A549 (cell line): ENCODE measurements around the gene TFRC. TPM values are rescaled to one million over a fixed set of nuclear protein-coding genes. Genes with fewer than 3 reads are reported as not detected.
"Not testable (repeated sequence)": the region's sequence is repeated elsewhere in the genome, so short reads cannot be mapped to it uniquely, and the experiment has no call there.

ENCODE experiments used
- ATAC-seq, 2 experiments: fragments of 200-7000 bp in 1 of 2; fragments of >200 bp in 1 of 2; cut with Nextera tagmentation in 1 of 2; cut with Tn5 transposase in 1 of 2; 3 replicates each; pipeline versions ENCODE4 v1.8.0 to v1.9.1; 2018 to 2020; ENCODE audit warnings: mild to moderate bottlenecking in 1 of 2, moderate library complexity in 1 of 2
- CTCF ChIA-PET: fragments of 300-600 bp; sonication (Branson Sonifier 250); formaldehyde crosslinking; extraction: SDS; loops from one replicate; lab custom pipeline; 2021; ENCODE audit warnings: antibody characterized with exemption, inconsistent platforms; lab: Yijun Ruan, JAX
- POLR2A ChIA-PET: fragments of 350-600 bp; formaldehyde crosslinking; extraction: SDS; loops from one replicate; lab custom pipeline; 2021; ENCODE audit warnings: antibody characterized with exemption, inconsistent platforms; lab: Yijun Ruan, JAX
- DNase-seq, 2 experiments: peaks; one replicate each; pipeline versions ENCODE4 v3.0.0 to v3.0.0-alpha.2; 2011 to 2016; ENCODE audit warnings: low read depth in 1 of 2, low spot score in 1 of 2
- FAIRE-seq: peaks from 2 replicates; lab custom pipeline; 2011; peaks lifted over from hg19 to GRCh38; lab: Jason Lieb, UNC
- H3K27ac ChIP-seq, 2 experiments: fragments of >200 bp; sonication (Bioruptor Twin); formaldehyde crosslinking; 3 replicates each; pipeline ENCODE4 v1.5.1; 2016 to 2017
- H3K4me1 ChIP-seq: fragments of >200 bp; sonication (Bioruptor Twin); formaldehyde crosslinking; 3 replicates; pipeline ENCODE4 v1.6.1; 2016
- H3K4me2 ChIP-seq: fragments of >200 bp; sonication (Bioruptor Twin); formaldehyde crosslinking; 3 replicates; pipeline ENCODE4 v1.6.1; 2016
- H3K4me3 ChIP-seq: fragments of >200 bp; sonication (Bioruptor Twin); formaldehyde crosslinking; 3 replicates; pipeline ENCODE4 v1.5.1; 2016
- H3K9me3 ChIP-seq: fragments of >200 bp; sonication (Bioruptor Twin); formaldehyde crosslinking; 3 replicates; pipeline ENCODE4 v1.6.1; 2016
- CEBPB ChIP-seq, 2 experiments: fragments of >200 bp in 1 of 2; sonication (Bioruptor Twin) in 1 of 2; formaldehyde crosslinking in 1 of 2; IDR thresholded peaks; 2 replicates each; pipeline ENCODE4 v1.6.1; 2012 to 2016
- CHD4 ChIP-seq: fragments of 200-600 bp; sonication (generic); IDR thresholded peaks from 2 replicates; pipeline ENCODE4 v1.6.1; 2016; ENCODE audit warnings: antibody characterized with exemption, mild to moderate bottlenecking, borderline replicate concordance
- EP300 ChIP-seq, 2 experiments: fragments of >200 bp; sonication (Bioruptor Twin); formaldehyde crosslinking; IDR thresholded peaks; 2 replicates in 1 of 2; 3 replicates in 1 of 2; pipeline ENCODE4 v1.6.1; 2016 to 2017
- GATA3 ChIP-seq: IDR thresholded peaks from 2 replicates; pipeline ENCODE4 v1.6.1; 2012; ENCODE audit warnings: borderline replicate concordance
- JUN ChIP-seq, 2 experiments: fragments of >200 bp; sonication (Bioruptor Twin); formaldehyde crosslinking; IDR thresholded peaks; 2 replicates in 1 of 2; 3 replicates in 1 of 2; pipeline ENCODE4 v1.6.1; 2016 to 2017
- KDM1A ChIP-seq: fragments of 200-600 bp; sonication (generic); IDR thresholded peaks from 2 replicates; pipeline ENCODE4 v1.6.1; 2016; ENCODE audit warnings: low read depth, mild to moderate bottlenecking
- NFE2L2 ChIP-seq: fragments of 150-350 bp; conservative IDR thresholded peaks from 2 replicates; pipeline ENCODE4 v1.6.1; 2014; ENCODE audit warnings: low read length
- PHF8 ChIP-seq: fragments of 200-600 bp; sonication (generic); IDR thresholded peaks from 2 replicates; pipeline ENCODE4 v1.6.1; 2016; ENCODE audit warnings: low read depth, mild to moderate bottlenecking, antibody characterized with exemption, moderate library complexity, borderline replicate concordance
- POLR2AphosphoS2 ChIP-seq: conservative IDR thresholded peaks from 2 replicates; pipeline ENCODE4 v1.6.1; 2012; ENCODE audit warnings: low read length, improper control_type of control experiment, inconsistent platforms
- RAD21 ChIP-seq, 2 experiments: fragments of >200 bp in 1 of 2; sonication (Bioruptor Twin) in 1 of 2; formaldehyde crosslinking in 1 of 2; IDR thresholded peaks in 1 of 2; conservative IDR thresholded peaks in 1 of 2; 2 replicates in 1 of 2; 3 replicates in 1 of 2; pipeline ENCODE4 v1.6.1; 2012 to 2018; ENCODE audit warnings: inconsistent platforms in 1 of 2
- RARB ChIP-seq: fragments of 250-450 bp; sonication (Bioruptor Pico); IDR thresholded peaks from 2 replicates; pipeline ENCODE4 v1.8.0; 2021; ENCODE audit warnings: mild to moderate bottlenecking, moderate library complexity
- RFX5 ChIP-seq: fragments of 450-650 bp; IDR thresholded peaks from 2 replicates; pipeline ENCODE4 v1.7.1; 2014; ENCODE audit warnings: antibody characterized with exemption, mild to moderate bottlenecking, moderate library complexity
- RNF2 ChIP-seq: fragments of 200-600 bp; sonication (generic); IDR thresholded peaks from 2 replicates; pipeline ENCODE4 v1.6.1; 2016; ENCODE audit warnings: low read depth, mild to moderate bottlenecking, antibody characterized with exemption, moderate library complexity, borderline replicate concordance
- SMC3 ChIP-seq: fragments of >200 bp; sonication (Bioruptor Twin); formaldehyde crosslinking; IDR thresholded peaks from 3 replicates; pipeline ENCODE4 v1.6.1; 2018; ENCODE audit warnings: inconsistent platforms
- SREBF2 ChIP-seq: fragments of 450-650 bp; IDR thresholded peaks from 2 replicates; pipeline ENCODE4 v1.6.1; 2014; ENCODE audit warnings: mild to moderate bottlenecking, moderate library complexity
- ZC3H11A ChIP-seq: fragments of 450-650 bp; IDR thresholded peaks from 2 replicates; pipeline ENCODE4 v1.6.1; 2014; ENCODE audit warnings: antibody characterized with exemption, mild to moderate bottlenecking
- ZNF302 ChIP-seq: fragments of 250-450 bp; sonication (Bioruptor Pico); IDR thresholded peaks from 2 replicates; pipeline ENCODE4 v1.9.0; 2021; ENCODE audit warnings: inconsistent platforms, mild to moderate bottlenecking, moderate library complexity
- WGBS: methylation state at CpG from one replicate; pipeline ENCODE4 v1.1.6; 2017; ENCODE audit errors: missing lambda C conversion rate; 5-methylcytosine and 5-hydroxymethylcytosine counted together
- polyA plus RNA-seq, 4 experiments: library from polyadenylated mRNA; depleted of rRNA in 3 of 4; stranded (reverse); fragments of >200 nt; fragmentation: RNase III in 1 of 4; extraction: RNeasy Plus Mini Kit Qiagen cat#74134 plus additional on column Dnase treatment in 1 of 4; gene quantifications; 2 replicates in 3 of 4; 3 replicates in 1 of 4; pipeline ENCODE4 v1.2.3, GENCODE V29; 2011 to 2017
- TF ChIP-seq, protein P1 (sequence below): fragments of 200-600 bp; sonication (generic); IDR thresholded peaks from 2 replicates; pipeline ENCODE4 v1.6.1; 2016; ENCODE audit warnings: antibody characterized with exemption, mild to moderate bottlenecking, moderate library complexity
- TF ChIP-seq, protein P2 (sequence below): IDR thresholded peaks from 2 replicates; pipeline ENCODE4 v1.6.1; 2012; ENCODE audit warnings: low read depth, borderline replicate concordance
- TF ChIP-seq, protein P3 (sequence below): fragments of 250-450 bp; sonication (Bioruptor Pico); IDR thresholded peaks from 2 replicates; pipeline ENCODE4 v1.5.0; 2020; ENCODE audit warnings: low read depth, mild to moderate bottlenecking, moderate library complexity
- TF ChIP-seq, protein P4 (sequence below): fragments of >200 bp; sonication (Bioruptor Twin); formaldehyde crosslinking; IDR thresholded peaks from 3 replicates; pipeline ENCODE4 v1.5.1; 2016

Gene TFRC
- polyA plus RNA-seq, 2 of the 4 experiments (the other 2 are of a cell fraction): 132 to 147 TPM

DNA sequence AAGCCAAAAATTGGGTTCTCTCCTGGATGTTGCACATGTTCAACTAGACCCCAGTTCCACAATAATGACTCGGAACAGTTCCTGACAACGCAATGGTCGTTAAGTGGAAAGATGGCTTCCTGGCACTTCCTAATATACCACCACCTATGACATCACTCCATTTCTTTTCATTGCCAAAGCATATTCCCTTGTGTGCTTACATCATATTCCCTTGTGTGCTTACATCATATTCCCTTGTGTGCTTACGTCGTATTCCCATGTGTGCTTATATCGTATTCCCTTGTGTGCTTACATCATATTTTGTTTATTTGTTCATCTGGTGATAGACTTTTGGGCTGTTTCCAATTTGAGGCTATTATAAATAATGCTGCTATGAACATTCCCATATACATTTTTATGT, 39.2 kb downstream of the TFRC start:
- FAIRE-seq: no peak
- DNase-seq: no peak

DNA sequence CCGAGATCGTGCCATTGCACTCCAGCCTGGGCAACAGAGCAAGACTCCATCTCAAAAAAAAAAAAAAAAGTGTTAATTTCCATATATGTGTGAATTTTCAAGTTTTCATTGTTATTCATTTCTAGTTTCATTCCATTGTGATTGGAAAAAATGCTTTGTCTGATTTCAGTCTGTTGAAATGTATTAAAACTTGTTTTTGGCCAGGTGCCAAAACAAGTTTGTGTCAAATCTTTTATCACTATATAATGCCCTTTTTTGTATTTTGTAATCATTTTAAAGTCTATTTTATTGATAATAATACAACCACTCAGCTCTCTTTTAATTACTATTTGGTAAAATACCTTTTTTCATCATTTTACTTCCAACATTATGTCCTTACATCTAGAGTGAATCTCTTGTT, 42.5 kb downstream of the TFRC start:
- Histone ChIP-seq H3K4me2 (no peak overlapping the region), H3K9me3 (no peaks in the 10 kb centered on the region), H3K4me1 (no peaks in the 10 kb centered on the region), H3K4me3 (no peak overlapping the region), H3K27ac (no peak overlapping the region)
- TF ChIP-seq RARB (CRISPR knock-in tag): no peak
- no peak for TF ChIP-seq EP300 (IDR thresholded peaks at IDR 0.05)
- no peak for TF ChIP-seq JUN (IDR thresholded peaks at IDR 0.05)
- TF ChIP-seq, protein P1, sequence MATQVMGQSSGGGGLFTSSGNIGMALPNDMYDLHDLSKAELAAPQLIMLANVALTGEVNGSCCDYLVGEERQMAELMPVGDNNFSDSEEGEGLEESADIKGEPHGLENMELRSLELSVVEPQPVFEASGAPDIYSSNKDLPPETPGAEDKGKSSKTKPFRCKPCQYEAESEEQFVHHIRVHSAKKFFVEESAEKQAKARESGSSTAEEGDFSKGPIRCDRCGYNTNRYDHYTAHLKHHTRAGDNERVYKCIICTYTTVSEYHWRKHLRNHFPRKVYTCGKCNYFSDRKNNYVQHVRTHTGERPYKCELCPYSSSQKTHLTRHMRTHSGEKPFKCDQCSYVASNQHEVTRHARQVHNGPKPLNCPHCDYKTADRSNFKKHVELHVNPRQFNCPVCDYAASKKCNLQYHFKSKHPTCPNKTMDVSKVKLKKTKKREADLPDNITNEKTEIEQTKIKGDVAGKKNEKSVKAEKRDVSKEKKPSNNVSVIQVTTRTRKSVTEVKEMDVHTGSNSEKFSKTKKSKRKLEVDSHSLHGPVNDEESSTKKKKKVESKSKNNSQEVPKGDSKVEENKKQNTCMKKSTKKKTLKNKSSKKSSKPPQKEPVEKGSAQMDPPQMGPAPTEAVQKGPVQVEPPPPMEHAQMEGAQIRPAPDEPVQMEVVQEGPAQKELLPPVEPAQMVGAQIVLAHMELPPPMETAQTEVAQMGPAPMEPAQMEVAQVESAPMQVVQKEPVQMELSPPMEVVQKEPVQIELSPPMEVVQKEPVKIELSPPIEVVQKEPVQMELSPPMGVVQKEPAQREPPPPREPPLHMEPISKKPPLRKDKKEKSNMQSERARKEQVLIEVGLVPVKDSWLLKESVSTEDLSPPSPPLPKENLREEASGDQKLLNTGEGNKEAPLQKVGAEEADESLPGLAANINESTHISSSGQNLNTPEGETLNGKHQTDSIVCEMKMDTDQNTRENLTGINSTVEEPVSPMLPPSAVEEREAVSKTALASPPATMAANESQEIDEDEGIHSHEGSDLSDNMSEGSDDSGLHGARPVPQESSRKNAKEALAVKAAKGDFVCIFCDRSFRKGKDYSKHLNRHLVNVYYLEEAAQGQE: no peak
- TF ChIP-seq CEBPB (IDR thresholded peaks at IDR 0.05): no peak
- TF ChIP-seq, protein P2, sequence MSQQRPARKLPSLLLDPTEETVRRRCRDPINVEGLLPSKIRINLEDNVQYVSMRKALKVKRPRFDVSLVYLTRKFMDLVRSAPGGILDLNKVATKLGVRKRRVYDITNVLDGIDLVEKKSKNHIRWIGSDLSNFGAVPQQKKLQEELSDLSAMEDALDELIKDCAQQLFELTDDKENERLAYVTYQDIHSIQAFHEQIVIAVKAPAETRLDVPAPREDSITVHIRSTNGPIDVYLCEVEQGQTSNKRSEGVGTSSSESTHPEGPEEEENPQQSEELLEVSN: no peak
- TF ChIP-seq SREBF2: no peak
- no peak for TF ChIP-seq KDM1A
- no peak for TF ChIP-seq PHF8
- TF ChIP-seq RFX5: no peak
- no peak for TF ChIP-seq RNF2
- TF ChIP-seq, protein P3, sequence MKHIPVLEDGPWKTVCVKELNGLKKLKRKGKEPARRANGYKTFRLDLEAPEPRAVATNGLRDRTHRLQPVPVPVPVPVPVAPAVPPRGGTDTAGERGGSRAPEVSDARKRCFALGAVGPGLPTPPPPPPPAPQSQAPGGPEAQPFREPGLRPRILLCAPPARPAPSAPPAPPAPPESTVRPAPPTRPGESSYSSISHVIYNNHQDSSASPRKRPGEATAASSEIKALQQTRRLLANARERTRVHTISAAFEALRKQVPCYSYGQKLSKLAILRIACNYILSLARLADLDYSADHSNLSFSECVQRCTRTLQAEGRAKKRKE (CRISPR knock-in tag): no peak
- no peak for TF ChIP-seq POLR2AphosphoS2
- TF ChIP-seq ZC3H11A: no peak
- TF ChIP-seq ZNF302: no peak
- TF ChIP-seq GATA3: no peak
- DNase-seq: no peak
- POLR2A ChIA-PET: interaction anchor here (0.7 kb wide), 1 partner anchor 11 kb away, joined by 5 read pairs; no protein-coding TSS in a partner anchor
- CTCF ChIA-PET: no interaction called here
- FAIRE-seq: no peak
- 94% methylated on average over 2 of the region's 2 CpGs for whole genome bisulfite sequencing
- ATAC-seq: no peak

More for the DNA sequence above, 39.2 kb downstream of the TFRC start:
- ATAC-seq: no peak
- no peak overlapping the region for H3K27ac ChIP-seq
- no peaks in the 10 kb centered on the region for H3K9me3 ChIP-seq
- CTCF ChIA-PET: no interaction called here
- H3K4me2 ChIP-seq: no peak overlapping the region
- WGBS: 84% methylated on average over 6 of the region's 6 CpGs
- H3K4me1 ChIP-seq: no peaks in the 10 kb centered on the region
- POLR2A ChIA-PET: no interaction called here
- no peak overlapping the region for H3K4me3 ChIP-seq
- TF ChIP-seq CHD4 (no peak), NFE2L2 (no peak)

DNA sequence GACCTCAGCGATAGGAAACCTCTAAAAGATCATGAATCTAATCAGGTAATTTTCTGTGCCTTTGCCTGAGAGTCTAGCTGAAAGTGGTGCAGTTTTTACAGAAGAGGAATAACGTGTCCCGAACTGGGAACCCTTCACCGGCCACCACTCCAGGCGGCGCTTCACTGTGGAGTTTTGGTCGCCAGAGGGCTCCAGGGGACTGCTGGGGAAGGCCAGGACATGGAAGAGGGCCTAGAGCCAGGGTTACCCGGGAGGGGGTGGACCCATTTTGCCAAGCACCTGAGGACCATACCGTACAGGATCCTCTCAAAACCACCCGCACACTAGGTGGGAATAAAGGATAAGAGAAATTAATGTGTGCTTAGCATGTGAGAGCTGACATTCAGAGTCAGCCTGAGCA, 55.8 kb downstream of the TFRC start:
- H3K4me1 ChIP-seq, H3K27ac ChIP-seq, H3K4me3 ChIP-seq, H3K9me3 ChIP-seq, FAIRE-seq, H3K4me2 ChIP-seq, POLR2A ChIA-PET: not testable (repeated sequence)
- CTCF ChIA-PET: interaction anchor here (0.7 to 5.9 kb wide), 4 partner anchors 11 to 171 kb away, joined by 3 to 25 read pairs (median 3); no protein-coding TSS in a partner anchor
- ATAC-seq: peak; percentile 95 to 97; a peak in 5 of 6 replicates
- TF ChIP-seq, protein P4, sequence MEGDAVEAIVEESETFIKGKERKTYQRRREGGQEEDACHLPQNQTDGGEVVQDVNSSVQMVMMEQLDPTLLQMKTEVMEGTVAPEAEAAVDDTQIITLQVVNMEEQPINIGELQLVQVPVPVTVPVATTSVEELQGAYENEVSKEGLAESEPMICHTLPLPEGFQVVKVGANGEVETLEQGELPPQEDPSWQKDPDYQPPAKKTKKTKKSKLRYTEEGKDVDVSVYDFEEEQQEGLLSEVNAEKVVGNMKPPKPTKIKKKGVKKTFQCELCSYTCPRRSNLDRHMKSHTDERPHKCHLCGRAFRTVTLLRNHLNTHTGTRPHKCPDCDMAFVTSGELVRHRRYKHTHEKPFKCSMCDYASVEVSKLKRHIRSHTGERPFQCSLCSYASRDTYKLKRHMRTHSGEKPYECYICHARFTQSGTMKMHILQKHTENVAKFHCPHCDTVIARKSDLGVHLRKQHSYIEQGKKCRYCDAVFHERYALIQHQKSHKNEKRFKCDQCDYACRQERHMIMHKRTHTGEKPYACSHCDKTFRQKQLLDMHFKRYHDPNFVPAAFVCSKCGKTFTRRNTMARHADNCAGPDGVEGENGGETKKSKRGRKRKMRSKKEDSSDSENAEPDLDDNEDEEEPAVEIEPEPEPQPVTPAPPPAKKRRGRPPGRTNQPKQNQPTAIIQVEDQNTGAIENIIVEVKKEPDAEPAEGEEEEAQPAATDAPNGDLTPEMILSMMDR: peak; percentile 37
- TF ChIP-seq SMC3 (peak; percentile 49; the same call in 1 of the 3 replicates), RAD21 (conservative IDR thresholded peaks at IDR 0.05 in 1 of 2, IDR thresholded peaks at IDR 0.05 in 1 of 2) (peak; percentile 41 to 55; a peak in 3 of 5 replicates)
- WGBS: 20% methylated on average over 10 of the region's 10 CpGs
- DNase-seq: peak in 1 of 2 experiments; percentile 25
